K562 (cell line): ENCODE measurements around the gene ANKRD44. TPM values are rescaled to one million over a fixed set of nuclear protein-coding genes. Genes with fewer than 3 reads are reported as not detected.

ENCODE experiments used
- ATAC-seq: fragments of 200-7000 bp; cut with Tn5 transposase; 3 replicates; pipeline ENCODE4 v1.9.1; 2020; ENCODE audit warnings: moderate library complexity
- BruUV-seq: library from RNA; stranded (reverse); fragments of 400-500 nt; replicated peaks from 2 replicates; lab custom pipeline; 2021; lab: Mats Ljungman, UMichigan
- CTCF ChIA-PET: fragments of 300-600 bp; formaldehyde crosslinking; extraction: SDS; loops from one replicate; lab custom pipeline; 2021; ENCODE audit warnings: low intra/inter-chr PET ratio; lab: Yijun Ruan, JAX
- POLR2A ChIA-PET: fragments of 300-600, 350-650 bp; sonication (Branson Sonifier 250); formaldehyde crosslinking; extraction: SDS; loops from one replicate; lab custom pipeline; 2021; ENCODE audit warnings: antibody characterized with exemption, inconsistent platforms; lab: Yijun Ruan, JAX
- DNase-seq, 4 experiments: peaks; one replicate each; pipeline versions ENCODE4 v3.0.0 to v3.0.0-alpha.2; 2011 to 2018; ENCODE audit warnings: low spot score in 3 of 4, mixed read lengths in 3 of 4; ENCODE audit errors: extremely low read depth in 1 of 4
- FAIRE-seq: peaks from 2 replicates; lab custom pipeline; 2011; peaks lifted over from hg19 to GRCh38; lab: Jason Lieb, UNC
- H2AFZ ChIP-seq: 2 replicates; pipeline ENCODE4 v1.6.0; 2011; ENCODE audit warnings: low read depth, low read length, control low read depth, inconsistent platforms
- H3K27ac ChIP-seq: fragments of 200-600 bp; 3 replicates; pipeline ENCODE4 v1.8.0; 2011; ENCODE audit warnings: low read depth, mild to moderate bottlenecking, control low read depth, inconsistent platforms, low read length, moderate library complexity, mixed read lengths; ENCODE audit errors: extremely low read depth
- H3K27me3 ChIP-seq, 2 experiments: fragments of 300-600 bp in 1 of 2; 2 replicates in 1 of 2; 3 replicates in 1 of 2; pipeline versions ENCODE4 v1.6.0 to v1.8.0; 2011; ENCODE audit warnings: inconsistent platforms in 2 of 2, low read length in 2 of 2, mild to moderate bottlenecking in 1 of 2, mixed read lengths in 1 of 2, moderate library complexity in 1 of 2; ENCODE audit not compliant: control insufficient read depth in 2 of 2, insufficient read depth in 2 of 2
- H3K36me3 ChIP-seq: fragments of 300-600 bp; 3 replicates; pipeline ENCODE4 v1.8.0; 2011; ENCODE audit warnings: mild to moderate bottlenecking, low read length, inconsistent platforms; ENCODE audit not compliant: control insufficient read depth, insufficient read depth
- H3K4me1 ChIP-seq, 2 experiments: fragments of 200-600 bp in 1 of 2; replicated peaks in 1 of 2; 2 replicates in 1 of 2; 3 replicates in 1 of 2; pipeline versions ENCODE4 v1.5.1 to v1.8.0; 2011; ENCODE audit warnings: inconsistent platforms in 2 of 2, low read length in 2 of 2, mild to moderate bottlenecking in 1 of 2, mixed read lengths in 1 of 2, moderate library complexity in 1 of 2; ENCODE audit not compliant: control insufficient read depth in 2 of 2, insufficient read depth in 2 of 2
- H3K4me2 ChIP-seq: 2 replicates; pipeline ENCODE4 v1.6.1; 2011; ENCODE audit warnings: low read length, control low read depth, inconsistent platforms, mixed read lengths; ENCODE audit not compliant: insufficient read depth
- H3K4me3 ChIP-seq: fragments of 200-600 bp; sonication (generic), shearing (Covaris generic); 2 replicates; pipeline ENCODE4 v1.5.1; 2016; ENCODE audit warnings: control low read depth, inconsistent platforms
- H3K79me2 ChIP-seq: fragments of 200-600 bp; 3 replicates; pipeline ENCODE4 v1.8.0; 2011; ENCODE audit warnings: low read length, inconsistent platforms; ENCODE audit not compliant: control insufficient read depth, insufficient read depth
- H3K9ac ChIP-seq, 2 experiments: 2 replicates each; pipeline versions ENCODE4 v1.6.0 to v1.6.1; 2011; ENCODE audit warnings: low read depth in 2 of 2, low read length in 2 of 2, control low read depth in 1 of 2, inconsistent platforms in 1 of 2, mild to moderate bottlenecking in 1 of 2, mixed read lengths in 1 of 2; ENCODE audit not compliant: insufficient read depth in 1 of 2
- H3K9me1 ChIP-seq: one replicate; pipeline ENCODE4 v1.6.0; 2011; ENCODE audit warnings: inconsistent platforms, mild to moderate bottlenecking, low read length, moderate library complexity; ENCODE audit not compliant: control insufficient read depth, insufficient read depth
- H3K9me3 ChIP-seq: replicated peaks from 2 replicates; pipeline ENCODE4 v1.5.1; 2011; ENCODE audit warnings: low read depth, low read length, inconsistent platforms; ENCODE audit not compliant: control insufficient read depth, insufficient read depth
- H4K20me1 ChIP-seq: replicated peaks from 2 replicates; pipeline ENCODE4 v1.6.1; 2011; ENCODE audit warnings: low read length, inconsistent platforms, mixed read lengths; ENCODE audit not compliant: control insufficient read depth, insufficient read depth
- AFF4 ChIP-seq: sonication (generic); formaldehyde crosslinking; IDR thresholded peaks from 2 replicates; pipeline ENCODE4 v1.8.0; 2023; ENCODE audit warnings: mild to moderate bottlenecking, missing genetic modification reagents
- ETV5 ChIP-seq: sonication (generic); formaldehyde crosslinking; IDR thresholded peaks from 2 replicates; pipeline ENCODE4 v1.4.0; 2020; ENCODE audit warnings: low read depth, mild to moderate bottlenecking, missing genetic modification reagents
- GABPB1 ChIP-seq: sonication (generic); formaldehyde crosslinking; IDR thresholded peaks from 2 replicates; pipeline ENCODE4 v1.8.0; 2022; ENCODE audit warnings: mild to moderate bottlenecking, missing genetic modification reagents
- GABPB2 ChIP-seq: fragments of 250-450 bp; sonication (Bioruptor Pico); conservative IDR thresholded peaks from 2 replicates; pipeline ENCODE4 v1.5.1; 2021; ENCODE audit warnings: mild to moderate bottlenecking
- HDAC2 ChIP-seq: fragments of 450-650 bp; IDR thresholded peaks from 2 replicates; pipeline ENCODE4 v1.6.1; 2016; ENCODE audit warnings: mild to moderate bottlenecking
- IRF2 ChIP-seq: sonication (generic); formaldehyde crosslinking; IDR thresholded peaks from 2 replicates; pipeline ENCODE4 v1.8.1; 2022; ENCODE audit warnings: mild to moderate bottlenecking, missing genetic modification reagents
- XRCC3 ChIP-seq: fragments of 450-650 bp; IDR thresholded peaks from 2 replicates; pipeline ENCODE4 v1.6.1; 2017; ENCODE audit warnings: mild to moderate bottlenecking, moderate library complexity
- ZNF24 ChIP-seq: fragments of 450-650 bp; IDR thresholded peaks from 2 replicates; pipeline ENCODE4 v1.6.1; 2016
- ZNF696 ChIP-seq: fragments of 250-450 bp; sonication (Bioruptor Pico); conservative IDR thresholded peaks from 2 replicates; pipeline ENCODE4 v1.4.0; 2020; ENCODE audit warnings: mild to moderate bottlenecking, moderate library complexity
- WGBS: fragments of 100-300 bp; shearing (Covaris generic); methylation state at CpG from one replicate; pipeline ENCODE4 v1.1.6; 2016; ENCODE audit warnings: low coverage, mixed read lengths; ENCODE audit not compliant: insufficient coverage; ENCODE audit errors: missing lambda C conversion rate; 5-methylcytosine and 5-hydroxymethylcytosine counted together
- in situ Hi-C: fragments of 300-500 bp; cut with MboI; formaldehyde crosslinking; loops from 4 replicates; pipeline ENCODE4 v1.15.0; 2018; ENCODE audit warnings: inconsistent platforms, mixed read lengths
- intact Hi-C: fragments of 100-400 bp; cut with micrococcal nuclease; formaldehyde crosslinking; loops from 2 replicates; pipeline ENCODE4 v1.14.2; 2022
- polyA plus RNA-seq, 8 experiments: library from polyadenylated mRNA; depleted of rRNA in 4 of 8; stranded (reverse) in 5 of 8; unstranded in 3 of 8; fragments of >200 nt; fragmentation: Nextera tagmentation in 2 of 8; fragmentation: Illumina TruSeq in 1 of 8; extraction: Ambion mirVana in 2 of 8; extraction: Trizol in 1 of 8; gene quantifications; 2 replicates each; pipeline versions ENCODE4 v1.2.1 to v1.2.3, GENCODE V29; 2011 to 2014; ENCODE audit warnings: inconsistent platforms in 1 of 8, missing spikeins in 1 of 8
- total RNA-seq, 7 experiments: library from RNA; depleted of rRNA in 6 of 7; stranded (reverse); fragments of >200 nt in 6 of 7; fragmentation: Illumina TruSeq in 2 of 7; extraction: Trizol in 2 of 7; gene quantifications; 2 replicates each; pipeline versions ENCODE4 v1.2.1 to v1.2.3, GENCODE V29; 2011 to 2021; ENCODE audit warnings: low replicate concordance in 1 of 7

The ANKRD44 gene
- total and polyA plus RNA-seq, 9 of the 15 experiments (the other 6 are each of a cell fraction or from before 2014, with no cell fraction given): 0.03 to 0.64 (median 0.07) TPM; not detected in 3

GRCh38 chr2:197238043-197238365, 72.6 kb downstream of the ANKRD44 start:
- FAIRE-seq (no peak), DNase-seq (no peak), ATAC-seq (no peak)
- Histone ChIP-seq H3K4me2 (no peak overlapping the region), H2AFZ (no peak overlapping the region), H3K9ac (no peak overlapping the region), H3K9me1 (no peaks in the 10 kb centered on the region), H3K27me3 (no peaks in the 10 kb centered on the region; a peak in 2 of 5 replicates), H3K36me3 (no peaks in the 10 kb centered on the region), H3K79me2 (no peaks in the 10 kb centered on the region), H3K27ac (no peak overlapping the region), H3K4me3 (no peak overlapping the region), H4K20me1 (no peaks in the 10 kb centered on the region), H3K4me1 (no peaks in the 10 kb centered on the region; a peak in 1 of 5 replicates), H3K9me3 (no peaks in the 10 kb centered on the region)
- in situ Hi-C loops (no loop called here), intact Hi-C loops (no loop called here)
- TF ChIP-seq IRF2 (no peak), HDAC2 (no peak), AFF4 (CRISPR knock-in tag) (no peak), GABPB1 (no peak), XRCC3 (no peak), ZNF696 (CRISPR knock-in tag) (no peak), GABPB2 (CRISPR knock-in tag) (no peak), ETV5 (CRISPR knock-in tag) (no peak), ZNF24 (no peak)
- no TSS peak for BruUV-seq
- 0% methylated on average over 2 of the region's 2 CpGs for WGBS
- ChIA-PET CTCF (no interaction called here), POLR2A (no interaction called here)
